Breast epithelium (tissue), 3 donors: ENCODE results near the gene COL8A2.

Experiments used
- CTCF ChIP-seq, 3 donors: fragments of 450-650 bp; IDR thresholded peaks; one replicate each; pipeline ENCODE4 v1.5.1; 2016 to 2017; ENCODE audit warnings: antibody characterized with exemption in 3 of 3, mild to moderate bottlenecking in 3 of 3, moderate library complexity in 3 of 3
- POLR2A ChIP-seq: fragments of 450-650 bp; IDR thresholded peaks from one replicate; pipeline ENCODE4 v1.6.1; 2016; ENCODE audit warnings: antibody characterized with exemption, mild to moderate bottlenecking, moderate library complexity
- POLR2AphosphoS5 ChIP-seq, 3 donors: sonication (generic); formaldehyde crosslinking; IDR thresholded peaks; one replicate each; pipeline ENCODE4 v1.6.1; 2017; ENCODE audit warnings: antibody characterized with exemption in 3 of 3

- TF ChIP-seq CTCF (IDR thresholded peaks at IDR 0.05) (no peak), POLR2AphosphoS5 (IDR thresholded peaks at IDR 0.05) (no peak), POLR2A (no peak)
Measured at GRCh38 chr1:36154335-36154734, 29.3 kb upstream of the COL8A2 start.
